ENCODE measurements around the gene MGAT4A.

GRCh38 chr2:98697651-98698337, 33.1 kb downstream of the MGAT4A start:
- TF ChIP-seq, protein P1, sequence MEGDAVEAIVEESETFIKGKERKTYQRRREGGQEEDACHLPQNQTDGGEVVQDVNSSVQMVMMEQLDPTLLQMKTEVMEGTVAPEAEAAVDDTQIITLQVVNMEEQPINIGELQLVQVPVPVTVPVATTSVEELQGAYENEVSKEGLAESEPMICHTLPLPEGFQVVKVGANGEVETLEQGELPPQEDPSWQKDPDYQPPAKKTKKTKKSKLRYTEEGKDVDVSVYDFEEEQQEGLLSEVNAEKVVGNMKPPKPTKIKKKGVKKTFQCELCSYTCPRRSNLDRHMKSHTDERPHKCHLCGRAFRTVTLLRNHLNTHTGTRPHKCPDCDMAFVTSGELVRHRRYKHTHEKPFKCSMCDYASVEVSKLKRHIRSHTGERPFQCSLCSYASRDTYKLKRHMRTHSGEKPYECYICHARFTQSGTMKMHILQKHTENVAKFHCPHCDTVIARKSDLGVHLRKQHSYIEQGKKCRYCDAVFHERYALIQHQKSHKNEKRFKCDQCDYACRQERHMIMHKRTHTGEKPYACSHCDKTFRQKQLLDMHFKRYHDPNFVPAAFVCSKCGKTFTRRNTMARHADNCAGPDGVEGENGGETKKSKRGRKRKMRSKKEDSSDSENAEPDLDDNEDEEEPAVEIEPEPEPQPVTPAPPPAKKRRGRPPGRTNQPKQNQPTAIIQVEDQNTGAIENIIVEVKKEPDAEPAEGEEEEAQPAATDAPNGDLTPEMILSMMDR (IDR thresholded peaks at IDR 0.05 in 2 of 3, conservative IDR thresholded peaks at IDR 0.05 in 1 of 3; ENCODE audit: control insufficient read depth in 2 of 3, extremely low read depth in 1 of 3, insufficient read depth in 1 of 3, low read depth in 3 of 3, low read length in 3 of 3), result no peak
- no peak for TF ChIP-seq ZSCAN29 (IDR thresholded peaks at IDR 0.05)
- no peak for TF ChIP-seq POLR2A (IDR thresholded peaks at IDR 0.05; ENCODE audit: low read depth, low read length)
- TF ChIP-seq, protein P2, sequence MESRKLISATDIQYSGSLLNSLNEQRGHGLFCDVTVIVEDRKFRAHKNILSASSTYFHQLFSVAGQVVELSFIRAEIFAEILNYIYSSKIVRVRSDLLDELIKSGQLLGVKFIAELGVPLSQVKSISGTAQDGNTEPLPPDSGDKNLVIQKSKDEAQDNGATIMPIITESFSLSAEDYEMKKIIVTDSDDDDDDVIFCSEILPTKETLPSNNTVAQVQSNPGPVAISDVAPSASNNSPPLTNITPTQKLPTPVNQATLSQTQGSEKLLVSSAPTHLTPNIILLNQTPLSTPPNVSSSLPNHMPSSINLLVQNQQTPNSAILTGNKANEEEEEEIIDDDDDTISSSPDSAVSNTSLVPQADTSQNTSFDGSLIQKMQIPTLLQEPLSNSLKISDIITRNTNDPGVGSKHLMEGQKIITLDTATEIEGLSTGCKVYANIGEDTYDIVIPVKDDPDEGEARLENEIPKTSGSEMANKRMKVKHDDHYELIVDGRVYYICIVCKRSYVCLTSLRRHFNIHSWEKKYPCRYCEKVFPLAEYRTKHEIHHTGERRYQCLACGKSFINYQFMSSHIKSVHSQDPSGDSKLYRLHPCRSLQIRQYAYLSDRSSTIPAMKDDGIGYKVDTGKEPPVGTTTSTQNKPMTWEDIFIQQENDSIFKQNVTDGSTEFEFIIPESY (IDR thresholded peaks at IDR 0.05), result no peak
- TF ChIP-seq USF2 (IDR thresholded peaks at IDR 0.05; ENCODE audit: borderline replicate concordance, low read depth, low read length), result no peak
- no peak for TF ChIP-seq ELK1 (IDR thresholded peaks at IDR 0.05; ENCODE audit: low read depth, low read length)
- TF ChIP-seq FOXM1 (IDR thresholded peaks at IDR 0.05; ENCODE audit: low read depth, low read length), result no peak
- no peak for TF ChIP-seq EGR1 (IDR thresholded peaks at IDR 0.05; ENCODE audit: borderline replicate concordance in 1 of 2, low read depth in 2 of 2, low read length in 2 of 2)
- no peak for TF ChIP-seq SIX5 (IDR thresholded peaks at IDR 0.05; ENCODE audit: low read depth, low read length, severe bottlenecking)
- TF ChIP-seq NKRF (conservative IDR thresholded peaks at IDR 0.05), result no peak
- no peak for TF ChIP-seq EZH2 (IDR thresholded peaks at IDR 0.05; ENCODE audit: borderline replicate concordance, control insufficient read depth, low read depth, low read length)
- TF ChIP-seq SMARCA5 (IDR thresholded peaks at IDR 0.05), result no peak
- TF ChIP-seq ESRRA (IDR thresholded peaks at IDR 0.05; ENCODE audit: low read length), result no peak
- TF ChIP-seq MXI1 (IDR thresholded peaks at IDR 0.05; ENCODE audit: low read depth, low read length), result no peak

Data from GM12878 (cell line).